GM21717 (cell line): Measurements from ENCODE around the gene RAB12.
"Not testable (repeated sequence)": the region's sequence is repeated elsewhere in the genome, so short reads cannot be mapped to it uniquely, and the experiment has no call there.

ENCODE experiments used
- ATAC-seq: cut with Tn5 transposase; IDR thresholded peaks from one replicate; pipeline ENCODE4 v1.9.1; 2021; ENCODE audit warnings: mild to moderate bottlenecking, moderate library complexity; ENCODE audit not compliant: unreplicated experiment

Gene RAB12

DNA sequence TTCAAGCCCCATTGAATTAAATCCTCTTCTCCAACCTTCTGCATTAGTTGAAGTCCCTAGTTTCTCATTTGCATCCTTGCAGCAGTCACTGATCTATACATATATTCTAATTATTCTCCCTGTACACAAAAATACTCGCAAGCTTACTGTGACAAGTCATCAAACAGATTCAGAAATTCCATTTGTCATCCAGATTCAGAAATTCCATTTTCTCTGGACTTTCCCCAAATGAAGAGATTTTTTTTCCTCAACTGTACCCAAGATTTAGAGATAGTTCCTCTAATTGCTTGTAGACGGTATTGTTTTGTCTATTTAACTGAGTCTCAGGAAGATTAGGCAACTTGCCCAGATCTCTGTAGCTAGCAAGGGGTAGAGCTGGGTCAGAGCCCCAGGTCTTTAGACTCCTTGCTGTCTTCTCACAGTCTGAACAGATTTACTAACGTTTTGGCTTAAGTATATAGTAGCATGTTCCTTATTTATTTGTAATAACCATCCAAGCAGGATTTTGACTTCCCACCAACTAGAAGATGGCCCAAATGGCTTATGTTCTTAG is 34.2 kb downstream of the RAB12 start:
- no peak for ATAC-seq

DNA sequence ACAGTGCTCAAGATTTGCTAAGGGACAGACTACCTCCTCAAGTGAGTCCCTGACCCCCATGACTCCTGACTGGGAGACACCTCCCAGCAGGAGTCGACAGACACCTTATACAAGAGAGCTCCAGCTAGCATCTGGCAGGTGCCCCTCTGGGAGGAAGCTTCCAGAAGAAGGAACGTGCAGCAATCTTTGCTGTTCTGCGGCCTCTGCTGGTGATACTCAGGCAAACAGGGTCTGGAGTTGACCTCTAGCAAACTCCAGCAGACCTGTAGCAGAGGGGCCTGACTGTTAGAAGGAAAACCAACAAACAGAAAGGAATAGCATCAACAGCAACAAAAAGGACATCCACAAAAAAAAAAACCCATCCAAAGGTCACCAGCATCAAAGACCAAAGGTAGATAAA is 38.1 kb downstream of the RAB12 start:
- not testable (repeated sequence) for ATAC-seq

DNA sequence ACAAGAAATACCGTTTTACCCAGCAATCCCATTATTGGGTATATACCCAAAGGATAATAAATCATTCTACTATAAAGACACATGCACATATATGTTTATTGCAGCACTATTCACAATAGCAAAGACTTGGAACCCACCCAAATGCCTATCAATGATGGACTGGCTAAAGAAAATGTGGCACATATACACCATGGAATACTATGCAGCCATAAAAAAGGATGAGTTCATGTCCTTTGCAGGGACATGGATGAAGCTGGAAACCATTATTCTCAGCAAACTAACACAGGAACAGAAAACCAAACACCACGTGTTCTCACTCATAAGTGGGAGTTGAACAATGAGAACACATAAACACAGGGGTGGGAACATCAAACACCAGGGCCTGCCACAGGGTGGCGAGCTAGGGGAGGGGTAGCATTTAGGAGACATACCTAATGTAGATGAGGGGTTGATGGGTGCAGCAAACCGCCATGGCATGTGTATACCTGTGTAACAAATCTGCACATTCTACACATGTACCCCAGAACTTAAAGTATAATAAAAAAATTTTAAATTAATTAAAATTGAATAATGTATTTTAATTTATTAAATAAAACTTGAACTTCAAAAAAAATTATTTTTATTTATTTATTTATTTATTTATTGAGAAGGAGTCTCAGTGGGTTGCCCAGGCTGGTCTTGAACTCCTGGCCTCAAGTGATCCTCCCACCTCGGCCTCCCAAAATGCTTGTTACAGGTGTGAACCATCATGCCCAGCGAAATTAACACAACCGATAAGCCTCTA is 42.4 kb downstream of the RAB12 start:
- ATAC-seq = not testable (repeated sequence)

DNA sequence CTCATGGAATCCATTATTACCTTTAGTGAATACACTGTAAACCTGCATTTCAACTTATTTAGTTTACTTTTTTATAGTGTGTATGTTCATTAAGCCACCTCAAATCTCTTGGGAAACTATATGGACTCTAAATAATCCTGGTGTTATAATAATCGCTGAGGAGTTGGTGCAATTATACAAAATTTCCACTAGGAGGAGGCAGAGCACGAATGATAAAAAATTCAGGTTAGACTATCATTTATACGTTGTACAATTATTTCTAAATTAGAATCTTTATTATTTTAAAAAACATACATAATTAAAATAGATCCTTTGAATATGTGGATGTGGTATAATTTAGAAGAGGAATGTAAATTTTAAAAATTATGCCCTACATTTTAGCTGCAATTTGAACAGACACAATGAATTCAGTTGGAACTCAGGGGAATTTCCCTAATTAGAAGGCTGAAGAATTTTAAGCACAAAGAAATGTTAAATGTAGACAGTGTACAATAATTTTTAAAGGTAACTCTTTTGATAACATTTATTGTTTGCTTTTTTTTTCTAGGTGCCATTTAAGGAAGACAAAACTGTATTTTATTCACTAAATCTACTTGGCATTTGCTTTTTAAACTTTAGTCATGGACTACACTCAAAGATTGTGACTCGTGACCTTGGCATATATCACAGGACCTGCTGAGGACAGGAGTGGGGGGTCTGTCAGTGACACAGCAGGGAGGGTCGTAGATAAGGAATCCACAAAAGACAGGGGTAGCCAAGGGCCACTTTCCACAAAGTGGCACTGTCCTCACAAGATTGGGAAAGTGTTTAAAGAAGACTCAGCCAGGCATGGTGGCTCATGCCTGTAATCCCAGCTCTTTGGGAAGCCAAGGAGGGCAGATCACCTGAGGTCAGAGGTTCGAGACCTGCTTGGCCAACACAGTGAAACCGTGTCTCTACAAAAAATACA is 45.5 kb downstream of the RAB12 start:
- ATAC-seq = no peak

DNA sequence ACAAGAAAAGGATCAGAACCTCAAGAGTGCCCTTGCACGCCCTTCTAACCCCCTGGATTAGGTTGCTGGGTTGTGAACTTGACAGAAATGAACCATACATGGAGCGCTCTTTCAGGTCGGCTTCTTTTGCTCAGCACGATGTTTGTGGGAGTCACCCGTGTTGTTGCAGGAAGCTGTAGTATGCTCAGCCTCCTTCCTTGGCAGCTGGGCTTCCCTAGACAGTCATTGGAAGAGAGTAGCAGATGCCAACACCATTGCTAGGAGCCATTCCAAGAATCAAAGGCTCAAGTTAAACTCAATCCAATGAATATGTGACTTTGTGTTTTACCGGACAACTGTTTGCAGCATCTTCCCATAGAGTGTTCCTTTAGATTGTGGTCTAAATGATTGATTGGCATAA is 47.0 kb downstream of the RAB12 start:
- no peak for ATAC-seq

DNA sequence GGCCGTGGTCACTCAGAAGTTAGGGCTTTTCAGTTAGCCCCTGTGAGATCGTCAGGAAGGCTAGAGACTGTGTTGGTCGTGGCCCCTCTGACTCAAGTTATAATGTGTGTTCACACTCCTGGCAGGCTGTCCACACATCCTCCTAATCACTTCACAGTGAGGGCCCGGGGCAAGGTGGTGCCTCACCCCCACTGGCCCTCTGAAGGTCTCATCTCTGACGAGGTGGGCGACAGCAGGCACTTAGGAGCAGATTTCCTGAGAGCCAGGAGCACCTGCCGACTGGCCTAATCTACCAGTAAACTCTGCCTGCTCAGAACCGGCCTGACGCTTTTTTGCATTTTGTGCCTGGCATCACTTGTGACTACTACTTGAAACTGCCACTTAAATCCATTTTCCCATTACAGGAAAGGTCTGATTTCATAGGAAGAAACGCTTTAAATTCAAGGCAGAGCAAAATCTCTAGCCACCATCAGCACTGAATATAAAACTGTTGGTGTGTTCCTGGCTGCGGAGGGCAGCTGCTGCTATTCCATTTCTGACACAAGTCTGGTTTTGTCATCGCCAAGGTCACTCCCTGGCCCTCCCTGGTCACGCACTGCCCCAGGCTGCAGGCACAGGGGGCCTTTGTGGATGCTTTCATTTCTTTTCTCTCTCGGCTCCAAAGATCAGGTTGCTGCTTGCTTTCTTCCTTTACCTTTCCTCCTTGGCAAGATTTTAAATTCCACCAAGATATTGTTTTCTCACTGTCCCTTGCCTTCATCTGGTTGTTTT is 48.0 kb downstream of the RAB12 start:
- ATAC-seq = no peak

DNA sequence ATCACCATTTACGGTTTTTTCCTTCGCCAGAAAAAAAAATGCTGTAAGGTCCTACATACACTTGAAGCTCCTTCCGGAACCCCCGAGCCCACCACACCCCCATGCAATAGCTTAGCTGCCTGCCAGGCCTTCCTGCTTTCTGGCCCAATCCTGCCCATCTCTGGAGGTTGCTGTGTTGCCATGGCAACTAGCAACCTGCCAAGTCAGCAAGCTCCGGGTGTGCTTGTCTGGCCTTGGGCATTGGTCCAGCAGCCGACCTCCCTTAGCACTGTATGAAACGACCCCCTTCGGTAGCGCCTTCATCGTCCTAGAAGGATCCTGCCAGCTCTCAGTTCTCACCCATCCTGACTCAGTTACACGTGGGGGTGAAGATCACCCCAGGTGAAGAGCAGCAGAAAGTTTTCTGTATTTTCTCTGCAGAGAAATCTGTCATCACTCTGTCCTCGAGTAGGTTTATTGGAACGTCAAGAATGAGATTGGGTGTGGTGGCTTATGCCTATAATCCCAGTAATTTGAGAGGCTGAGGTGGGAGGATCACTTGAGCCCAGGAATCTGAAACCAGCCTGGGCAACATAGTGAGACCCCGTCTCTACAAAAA is 48.7 kb downstream of the RAB12 start:
- ATAC-seq = no peak

DNA sequence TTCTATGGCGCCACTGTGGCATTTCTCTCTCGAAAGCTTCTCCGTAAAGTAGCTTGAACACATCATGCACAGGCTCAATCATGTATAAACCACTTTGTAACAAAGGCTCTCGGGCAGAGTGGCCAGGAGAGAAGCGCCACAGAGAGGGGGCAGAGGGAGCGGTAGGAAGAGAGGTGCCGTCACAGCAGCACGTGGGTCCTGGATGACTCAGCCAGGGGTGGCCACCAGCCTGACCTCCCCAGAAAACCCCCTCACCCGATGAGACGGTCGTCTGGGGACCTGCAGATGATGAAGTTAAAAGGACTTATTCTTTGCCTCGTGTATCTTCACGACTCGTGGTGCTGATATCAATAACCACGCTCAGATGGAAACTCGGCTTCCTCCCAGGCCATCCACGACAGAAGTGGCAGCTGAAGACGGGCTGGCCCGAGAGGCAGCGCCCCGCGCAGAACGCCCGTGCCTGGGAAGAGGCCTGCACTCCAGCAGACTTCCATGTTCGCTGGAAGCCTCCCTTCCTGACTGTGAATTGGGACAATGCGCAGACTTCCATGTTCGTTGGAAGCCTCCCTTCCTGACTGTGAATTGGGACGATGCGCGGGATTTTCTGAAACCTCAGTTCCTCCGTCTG is 49.7 kb downstream of the RAB12 start:
- no peak for ATAC-seq

DNA sequence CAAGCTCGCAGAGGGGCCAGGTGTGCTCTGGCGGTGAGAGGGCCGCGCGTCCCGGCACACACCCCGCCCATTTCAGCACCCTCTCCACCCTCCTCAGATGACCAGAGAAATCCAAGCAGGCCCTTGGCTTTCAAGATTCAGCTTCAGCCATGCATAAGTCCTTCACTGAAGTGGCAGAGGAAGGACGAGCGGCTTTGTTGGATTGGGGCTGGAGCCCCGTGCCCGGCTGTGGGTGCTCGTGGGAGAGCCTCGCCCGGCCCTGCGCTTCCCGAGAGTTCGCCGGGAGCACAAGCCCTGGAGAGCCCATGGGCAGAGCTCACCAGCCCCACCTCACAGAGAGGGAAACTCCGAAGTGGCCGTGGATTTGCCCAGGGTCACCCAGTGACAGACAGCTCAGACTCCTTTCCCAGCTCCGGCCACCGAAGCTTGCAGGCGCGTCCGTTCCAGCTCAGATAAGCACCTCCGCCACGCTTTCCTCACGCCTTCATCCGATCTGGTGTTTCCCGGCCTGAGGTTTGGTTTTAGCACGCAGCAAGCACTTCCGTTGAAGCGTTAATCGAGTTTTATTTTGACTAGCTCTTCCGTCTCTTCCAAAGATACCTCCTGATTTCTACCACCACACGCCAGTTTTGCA is 50.5 kb downstream of the RAB12 start:
- ATAC-seq = no peak

DNA sequence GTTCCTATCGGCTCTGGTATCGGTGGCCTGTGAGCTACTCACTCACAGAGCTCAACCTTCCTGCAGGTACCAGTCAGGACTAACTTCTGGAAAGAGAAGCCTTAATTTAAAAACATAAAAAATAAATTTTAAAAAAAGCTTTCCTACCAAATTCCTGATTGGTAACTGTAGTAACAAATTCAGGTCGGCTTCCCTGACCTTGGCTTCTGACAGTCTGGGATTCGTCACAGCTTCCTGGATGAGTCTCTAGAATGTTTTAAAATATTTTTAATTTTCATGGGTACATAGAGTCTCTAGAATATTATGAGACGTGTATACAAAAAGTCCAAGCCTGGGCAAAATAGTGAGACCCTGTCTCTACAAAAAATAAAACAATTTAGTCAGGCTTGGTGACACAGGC is 51.1 kb downstream of the RAB12 start:
- ATAC-seq = no peak

DNA sequence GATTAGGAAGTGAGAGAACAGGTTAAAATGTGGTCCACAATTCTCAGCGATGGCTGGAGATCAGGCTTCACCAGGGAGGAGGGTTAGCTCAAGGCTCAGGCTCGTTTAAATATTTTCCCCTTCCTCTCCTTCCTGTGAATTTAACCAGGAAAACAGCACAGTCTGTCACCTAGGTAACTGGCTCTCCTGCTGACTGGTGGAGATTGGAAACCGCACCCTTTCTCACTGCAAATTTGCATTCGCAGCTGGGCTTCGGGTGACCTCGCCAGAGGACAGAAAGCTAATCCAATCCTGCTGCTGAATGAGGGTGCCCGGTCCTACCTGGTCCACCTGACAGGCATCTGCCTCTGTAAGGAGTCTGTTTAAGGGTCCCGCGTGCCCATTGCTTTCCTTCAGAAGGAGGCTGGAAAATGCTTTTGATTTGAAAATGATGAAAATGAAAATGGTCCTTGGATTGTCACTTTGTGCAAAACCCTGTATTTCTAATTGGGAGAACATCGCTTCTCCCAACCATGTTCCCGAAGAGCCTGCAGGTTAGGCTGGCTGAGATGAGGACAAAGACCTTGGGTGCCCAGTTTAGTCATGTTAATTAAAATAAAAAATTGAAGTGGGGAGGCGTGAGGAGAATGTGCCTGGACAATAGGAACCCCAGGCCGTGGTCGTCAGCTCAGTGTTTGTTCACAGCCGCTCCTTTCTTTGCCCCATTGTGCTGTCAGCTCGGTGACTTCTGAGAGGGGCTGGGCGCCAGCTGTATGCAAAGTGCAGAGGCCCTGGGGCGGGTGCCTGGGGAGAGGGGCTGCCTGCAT is 52.7 kb downstream of the RAB12 start:
- no peak for ATAC-seq

DNA sequence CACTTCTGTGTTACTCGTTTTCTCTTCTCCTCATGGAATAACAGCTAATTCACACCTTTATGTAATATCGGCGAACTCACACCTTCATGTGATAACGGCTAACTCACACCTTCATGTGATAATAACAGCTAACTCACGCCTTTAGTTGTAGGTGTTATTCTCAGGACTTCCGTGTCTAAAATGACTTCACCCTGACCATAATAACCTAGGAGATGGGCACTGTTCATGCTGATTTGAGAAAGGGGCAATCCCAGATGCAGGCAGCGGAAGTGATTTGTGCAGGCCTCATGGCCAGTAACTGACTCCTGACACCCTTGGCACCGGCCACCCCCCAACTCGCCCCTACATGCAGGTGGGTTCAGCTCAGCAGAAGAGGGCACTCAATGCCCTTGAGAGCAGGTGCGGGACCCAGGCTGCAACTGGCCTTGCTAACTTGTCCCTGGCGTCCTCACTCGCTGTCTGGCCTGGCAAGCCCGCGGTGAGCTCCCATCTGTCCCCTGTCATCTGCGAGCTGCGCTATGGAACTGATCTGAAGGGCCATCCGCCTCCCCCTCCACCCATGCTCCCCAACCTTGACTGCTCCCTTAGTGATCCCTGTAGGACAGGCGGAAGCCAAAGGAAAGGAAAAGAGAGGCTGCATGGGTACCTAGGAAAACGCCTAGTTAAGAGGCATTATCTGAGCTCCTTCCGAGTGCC is 53.5 kb downstream of the RAB12 start:
- ATAC-seq = no peak

DNA sequence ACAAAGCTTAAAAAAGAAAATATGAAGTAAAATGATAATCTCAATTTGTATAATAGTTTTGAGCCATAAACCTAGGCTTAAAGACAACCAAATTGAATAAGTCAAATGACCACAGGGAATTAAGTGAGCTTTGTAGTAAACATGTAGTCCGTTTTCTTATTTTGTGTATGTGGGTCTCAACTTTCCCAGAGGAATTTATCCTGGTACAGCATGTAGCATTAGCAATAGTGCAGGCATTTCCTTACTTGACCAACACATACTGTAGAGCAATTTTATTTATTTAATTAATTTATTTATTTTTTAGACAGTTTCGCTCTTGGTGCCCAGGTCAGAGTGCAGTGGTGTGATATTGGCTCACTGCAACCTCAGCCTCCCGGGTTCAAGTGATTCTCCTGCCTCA is 58.6 kb downstream of the RAB12 start:
- no peak for ATAC-seq

DNA sequence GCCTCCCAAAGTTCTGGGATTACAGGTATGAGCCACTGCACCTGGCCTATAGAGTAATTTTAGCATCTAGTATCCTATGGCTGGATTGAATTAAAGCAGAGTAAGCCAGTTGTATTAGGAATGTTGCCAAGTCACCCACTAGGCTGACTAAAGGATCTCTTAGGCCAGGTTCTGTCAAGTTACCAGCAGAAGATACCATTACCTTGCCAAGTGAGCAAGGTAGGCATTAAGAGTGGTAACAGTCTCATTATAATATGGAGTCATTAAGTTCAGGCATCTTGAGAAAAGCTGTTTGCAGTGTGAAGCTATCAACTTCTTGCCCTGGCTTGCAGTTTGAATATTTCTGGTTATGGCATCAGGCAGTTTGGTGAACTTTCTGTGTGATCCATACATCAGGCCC is 59.1 kb downstream of the RAB12 start:
- no peak for ATAC-seq

DNA sequence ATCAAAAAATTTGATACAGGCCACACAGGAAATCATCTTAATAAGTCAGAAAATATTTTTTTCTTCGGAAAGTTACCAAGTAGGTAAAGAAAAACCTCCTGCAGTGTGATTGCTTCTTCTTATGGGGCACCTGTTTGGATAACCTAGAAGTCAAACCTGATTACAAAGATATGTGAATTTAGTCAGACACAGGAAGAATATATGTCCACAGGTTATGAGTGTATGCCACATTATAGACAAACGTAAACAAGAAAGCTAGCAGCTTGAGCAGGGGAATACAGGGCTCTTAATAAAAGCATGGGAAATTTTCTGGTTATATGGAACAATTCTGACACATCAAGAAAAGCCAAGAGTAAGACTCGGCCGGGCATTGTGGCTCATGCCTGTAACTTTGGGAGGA is 60.3 kb downstream of the RAB12 start:
- ATAC-seq = no peak

DNA sequence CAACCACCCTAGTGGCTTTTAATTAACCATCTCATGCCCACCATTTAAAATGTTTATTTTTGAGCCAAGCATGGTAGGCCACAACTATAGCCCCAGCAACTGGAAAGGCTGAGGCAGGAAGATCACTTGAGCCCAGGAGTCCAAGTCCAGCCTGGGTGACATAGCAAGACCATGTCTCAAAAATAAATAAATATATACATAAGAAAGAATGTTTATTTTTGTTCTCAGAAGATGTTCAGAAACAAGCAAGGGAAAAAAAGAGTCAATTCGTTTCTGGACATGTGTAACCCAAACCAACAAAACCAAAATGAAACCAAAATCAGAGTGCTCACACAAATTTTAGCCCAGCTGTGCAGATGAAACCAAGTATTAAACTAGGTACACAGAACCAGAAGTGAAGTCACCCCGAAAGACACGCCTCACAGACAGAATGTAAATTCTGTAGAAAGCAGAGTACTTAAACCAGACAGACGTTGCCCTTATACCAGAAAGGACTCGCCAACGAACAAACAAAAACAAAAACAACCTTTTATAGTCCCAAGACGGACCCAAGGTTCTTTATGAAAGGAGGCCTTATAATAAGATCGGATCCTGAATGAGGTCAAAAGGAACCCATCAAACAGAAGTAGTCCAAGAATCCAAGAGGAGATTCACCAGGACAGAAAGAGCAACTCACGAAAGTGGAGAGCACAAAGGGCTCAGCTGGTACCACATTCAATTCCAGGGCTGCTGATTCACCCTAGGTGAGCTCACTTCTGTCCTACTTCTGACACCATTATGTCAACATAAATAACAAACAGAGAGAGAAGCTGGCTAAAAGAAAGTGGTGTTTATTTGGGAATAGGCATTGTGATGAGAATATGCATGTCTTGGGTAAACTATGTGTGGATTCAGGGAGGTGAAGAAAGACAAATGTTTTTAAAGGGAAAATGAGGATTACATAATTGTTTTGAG is 64.3 kb downstream of the RAB12 start:
- peak; percentile 83 for ATAC-seq

DNA sequence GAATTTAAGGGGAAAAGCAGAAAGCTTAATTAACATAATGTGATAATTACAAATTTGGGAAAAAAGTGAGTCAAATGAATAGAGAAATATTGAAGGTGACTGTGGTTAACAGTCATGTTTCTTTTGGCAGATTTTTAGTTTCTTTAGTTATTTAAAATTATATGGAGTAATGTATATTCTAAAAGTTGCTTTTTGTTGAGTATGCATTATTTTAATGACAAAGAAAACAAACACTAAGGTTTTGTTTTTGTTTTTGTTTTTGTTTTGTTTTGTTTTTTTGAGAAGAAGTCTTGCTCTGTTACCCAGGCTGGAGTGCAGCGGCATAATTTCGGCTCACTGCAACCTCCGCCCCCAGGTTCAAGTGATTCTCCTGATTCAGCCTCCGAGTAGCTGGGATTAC is 65.8 kb downstream of the RAB12 start:
- no peak for ATAC-seq
